HG03565 (cell line): ENCODE measurements around the gene FAM163B.

Source experiments
- ATAC-seq: cut with Tn5 transposase; IDR thresholded peaks from one replicate; pipeline ENCODE4 v1.9.1; 2021; ENCODE audit warnings: mild to moderate bottlenecking, moderate library complexity; ENCODE audit not compliant: unreplicated experiment

FAM163B gene

GRCh38 chr9:133583586-133583985, 25.6 kb downstream of the FAM163B start:
- no peak for ATAC-seq

- ATAC-seq = no peak
Measured at GRCh38 chr9:133583111-133583510, 26.1 kb downstream of the FAM163B start.

- no peak for ATAC-seq
Measured at GRCh38 chr9:133582501-133583045, 26.6 kb downstream of the FAM163B start.

- no peak for ATAC-seq
Measured at GRCh38 chr9:133581513-133582343, 27.5 kb downstream of the FAM163B start.

- ATAC-seq = no peak
Measured at GRCh38 chr9:133581011-133581410, 28.2 kb downstream of the FAM163B start.

- ATAC-seq = no peak
Measured at GRCh38 chr9:133580419-133580738, 28.8 kb downstream of the FAM163B start.

- ATAC-seq = no peak
Measured at GRCh38 chr9:133579601-133580418, 29.4 kb downstream of the FAM163B start.

- no peak for ATAC-seq
Measured at GRCh38 chr9:133578524-133579441, 30.4 kb downstream of the FAM163B start.

- no peak for ATAC-seq
Measured at GRCh38 chr9:133577737-133578112, 31.5 kb downstream of the FAM163B start.

- no peak for ATAC-seq
Measured at GRCh38 chr9:133576875-133577736, 32.1 kb downstream of the FAM163B start.

GRCh38 chr9:133576031-133576874, 32.9 kb downstream of the FAM163B start:
- ATAC-seq = no peak

- ATAC-seq = no peak
Measured at GRCh38 chr9:133575186-133576030, 33.8 kb downstream of the FAM163B start.

GRCh38 chr9:133574771-133575170, 34.4 kb downstream of the FAM163B start:
- no peak for ATAC-seq

- ATAC-seq = no peak
Measured at GRCh38 chr9:133573791-133574515, 35.2 kb downstream of the FAM163B start.

GRCh38 chr9:133572821-133573361, 36.3 kb downstream of the FAM163B start:
- ATAC-seq = no peak

- ATAC-seq = no peak
Measured at GRCh38 chr9:133571896-133572595, 37.1 kb downstream of the FAM163B start.
